ENCODE data around the gene RCAN3. TPM values are rescaled to one million over a fixed set of nuclear protein-coding genes. Genes with fewer than 3 reads are reported as not detected.
"Not testable (repeated sequence)": the region's sequence is repeated elsewhere in the genome, so short reads cannot be mapped to it uniquely, and the experiment has no call there.

The RCAN3 gene
- total RNA-seq, 1 donor = 122 TPM

GRCh38 chr1:24475700-24476099, 26.9 kb upstream of the RCAN3 start:
- Histone ChIP-seq H3K4me3 (ENCODE audit: low read length) (no peak overlapping the region), H3K9me3 (ENCODE audit: low read depth, low read length) (no peaks in the 10 kb centered on the region), H3K27me3 (ENCODE audit: insufficient read depth, low read length) (no peaks in the 10 kb centered on the region), H3K4me1 (ENCODE audit: insufficient read depth, low read length) (peaks cover 6% of the 10 kb centered on the region)

DNA sequence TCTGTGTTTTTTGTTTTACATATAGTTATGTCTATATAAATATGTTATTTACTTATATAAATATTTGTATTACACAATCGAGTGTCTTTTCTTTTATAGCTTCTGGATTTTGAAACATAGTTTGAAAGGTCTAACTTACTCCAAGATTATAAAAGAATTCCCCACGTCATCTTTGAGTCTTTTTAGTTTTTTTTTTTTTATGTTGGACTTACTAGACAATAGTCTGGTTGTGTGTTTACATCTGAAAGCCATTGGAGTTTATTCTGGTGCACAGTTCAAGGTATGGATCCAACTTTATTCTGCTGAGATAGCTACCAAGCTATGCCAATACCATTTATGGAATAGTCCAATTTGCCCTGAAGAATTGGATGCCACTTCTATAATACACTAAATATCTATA, 26.1 kb upstream of the RCAN3 start:
- H3K9me3 ChIP-seq (ENCODE audit: low read depth, low read length) = no peaks in the 10 kb centered on the region

DNA sequence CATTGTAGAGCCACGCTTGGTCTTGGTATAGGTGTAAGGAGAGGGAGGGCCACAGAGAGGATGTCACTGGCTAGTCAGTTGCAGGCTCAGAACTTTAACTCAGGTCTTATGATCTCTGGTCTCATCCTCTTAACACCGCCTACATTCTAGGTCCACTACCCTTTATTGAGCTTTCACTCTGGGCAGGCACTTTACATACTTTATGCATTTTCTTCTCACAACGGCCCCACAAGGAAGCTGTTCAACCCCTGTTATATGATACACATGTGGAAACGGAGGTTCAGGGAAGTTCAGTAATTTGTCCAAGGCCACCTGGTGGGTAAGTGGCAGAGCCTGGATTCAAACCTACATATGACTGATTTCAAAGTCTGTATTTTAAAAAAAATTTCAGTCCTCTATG, 25.3 kb upstream of the RCAN3 start:
- no peak overlapping the region for H3K4me3 ChIP-seq (ENCODE audit: low read length)
- no peaks in the 10 kb centered on the region for H3K27me3 ChIP-seq (ENCODE audit: insufficient read depth, low read length)
- peaks cover 21% of the 10 kb centered on the region for H3K4me1 ChIP-seq (ENCODE audit: insufficient read depth, low read length)
- no peaks in the 10 kb centered on the region for H3K9me3 ChIP-seq (ENCODE audit: low read depth, low read length)

More for the DNA sequence above, 26.1 kb upstream of the RCAN3 start:
- peaks cover 14% of the 10 kb centered on the region for H3K4me1 ChIP-seq (ENCODE audit: insufficient read depth, low read length)
- H3K4me3 ChIP-seq (ENCODE audit: low read length) = no peak overlapping the region
- H3K27me3 ChIP-seq (ENCODE audit: insufficient read depth, low read length) = no peaks in the 10 kb centered on the region

DNA sequence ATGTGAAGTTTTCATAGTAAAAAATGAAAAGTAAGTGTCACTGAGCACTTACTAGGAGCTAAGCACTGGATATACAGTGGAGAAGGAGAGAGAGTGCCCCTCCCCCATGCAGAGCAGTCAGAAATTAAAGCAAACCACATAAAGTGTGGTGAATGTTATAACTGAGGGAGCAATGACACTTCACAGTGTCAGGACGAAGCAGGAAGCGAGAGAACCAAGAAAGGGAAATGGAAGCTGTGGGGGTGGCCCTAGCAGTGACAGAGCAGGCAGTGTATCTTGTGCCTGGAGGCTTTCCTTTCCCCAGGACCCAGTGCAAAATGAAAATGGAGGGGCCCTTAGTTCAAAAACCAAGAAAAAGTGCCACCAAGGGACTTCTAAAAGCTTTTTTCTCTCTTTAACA, 21.5 kb upstream of the RCAN3 start:
- H3K4me1 ChIP-seq (ENCODE audit: insufficient read depth, low read length) = peaks cover 58% of the 10 kb centered on the region
- no peak overlapping the region for H3K4me3 ChIP-seq (ENCODE audit: low read length)
- no peaks in the 10 kb centered on the region for H3K27me3 ChIP-seq (ENCODE audit: insufficient read depth, low read length)
- no peaks in the 10 kb centered on the region for H3K9me3 ChIP-seq (ENCODE audit: low read depth, low read length)

DNA sequence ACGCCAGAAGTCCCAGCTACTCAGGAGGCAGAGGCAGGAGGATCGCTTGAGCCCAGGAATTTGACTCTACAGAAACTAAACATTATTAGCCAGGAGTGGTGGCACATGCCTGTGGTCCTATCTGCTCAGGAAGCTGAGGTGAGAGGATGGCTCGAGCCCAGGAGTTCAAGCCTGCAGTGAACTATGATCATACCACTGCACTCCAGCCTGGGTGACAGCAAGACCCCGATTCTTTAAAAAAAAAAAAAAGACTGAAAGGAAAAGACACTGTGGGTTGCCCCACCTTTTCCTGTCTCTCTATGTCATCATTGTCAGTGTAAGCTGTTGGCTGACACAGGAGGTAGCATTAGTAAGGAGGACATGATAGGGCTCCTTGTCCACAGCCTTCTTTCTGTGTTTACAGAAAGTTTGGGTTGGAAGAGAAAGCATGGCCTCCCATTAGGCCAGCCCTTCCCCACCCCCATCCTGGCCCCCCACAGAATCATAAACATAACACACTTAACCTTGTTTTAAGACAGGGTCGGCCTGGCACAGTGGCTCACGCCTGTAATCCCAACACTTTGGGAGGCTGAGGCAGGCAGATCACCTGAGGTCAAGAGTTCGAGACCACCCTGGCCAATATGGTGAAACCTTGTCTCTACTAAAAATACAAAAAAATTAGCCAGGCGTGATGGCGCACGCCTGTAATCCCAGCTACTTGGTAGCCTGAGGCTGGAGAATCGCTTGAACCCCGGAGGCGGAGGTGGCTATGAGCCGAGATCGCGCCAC, 20.6 kb upstream of the RCAN3 start:
- Histone ChIP-seq H3K9me3 (ENCODE audit: low read depth, low read length) (no peaks in the 10 kb centered on the region), H3K4me3 (ENCODE audit: low read length) (no peak overlapping the region), H3K4me1 (ENCODE audit: insufficient read depth, low read length) (peaks cover 65% of the 10 kb centered on the region), H3K27me3 (ENCODE audit: insufficient read depth, low read length) (no peaks in the 10 kb centered on the region)

GRCh38 chr1:24483441-24483840, 19.2 kb upstream of the RCAN3 start:
- H3K9me3 ChIP-seq (ENCODE audit: low read depth, low read length) = no peaks in the 10 kb centered on the region
- H3K4me3 ChIP-seq (ENCODE audit: low read length) = no peak overlapping the region
- peaks cover 68% of the 10 kb centered on the region for H3K4me1 ChIP-seq (ENCODE audit: insufficient read depth, low read length)
- no peaks in the 10 kb centered on the region for H3K27me3 ChIP-seq (ENCODE audit: insufficient read depth, low read length)

DNA sequence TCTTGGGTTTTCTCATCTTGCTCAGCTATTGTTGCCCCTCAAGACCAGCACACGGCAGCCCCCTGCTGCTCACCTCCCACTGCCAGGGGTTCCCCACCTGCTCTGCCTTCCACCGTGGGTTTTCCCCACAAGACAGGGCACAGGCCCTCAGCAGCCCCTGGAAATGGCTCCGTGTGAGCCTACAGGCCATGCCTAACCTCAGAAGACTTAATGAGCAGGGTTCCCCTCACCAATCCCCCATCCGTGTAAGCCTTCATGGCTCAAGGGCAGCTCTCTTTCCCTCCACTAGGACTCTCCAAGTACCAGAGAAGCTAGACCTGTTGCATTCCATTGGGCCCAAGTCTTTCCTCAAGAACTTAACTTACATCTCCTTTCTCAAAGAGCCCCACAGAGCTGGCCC, 18.4 kb upstream of the RCAN3 start:
- no peak overlapping the region for H3K4me3 ChIP-seq (ENCODE audit: low read length)
- no peaks in the 10 kb centered on the region for H3K27me3 ChIP-seq (ENCODE audit: insufficient read depth, low read length)
- H3K9me3 ChIP-seq (ENCODE audit: low read depth, low read length) = no peaks in the 10 kb centered on the region
- H3K4me1 ChIP-seq (ENCODE audit: insufficient read depth, low read length) = peaks cover 68% of the 10 kb centered on the region

GRCh38 chr1:24486331-24487065, 16.1 kb upstream of the RCAN3 start:
- no peak overlapping the region for H3K4me3 ChIP-seq (ENCODE audit: low read length)
- peaks cover 55% of the 10 kb centered on the region for H3K4me1 ChIP-seq (ENCODE audit: insufficient read depth, low read length)
- H3K27me3 ChIP-seq (ENCODE audit: insufficient read depth, low read length) = no peaks in the 10 kb centered on the region
- no peaks in the 10 kb centered on the region for H3K9me3 ChIP-seq (ENCODE audit: low read depth, low read length)

GRCh38 chr1:24487455-24487854, 15.2 kb upstream of the RCAN3 start:
- Histone ChIP-seq H3K27me3 (ENCODE audit: insufficient read depth, low read length) (no peaks in the 10 kb centered on the region), H3K4me3 (ENCODE audit: low read length) (no peak overlapping the region), H3K4me1 (ENCODE audit: insufficient read depth, low read length) (peaks cover 45% of the 10 kb centered on the region), H3K9me3 (ENCODE audit: low read depth, low read length) (no peaks in the 10 kb centered on the region)

GRCh38 chr1:24488159-24488558, 14.5 kb upstream of the RCAN3 start:
- peaks cover 38% of the 10 kb centered on the region for H3K4me1 ChIP-seq (ENCODE audit: insufficient read depth, low read length)
- H3K4me3 ChIP-seq (ENCODE audit: low read length); H3K27me3 ChIP-seq (ENCODE audit: insufficient read depth, low read length); H3K9me3 ChIP-seq (ENCODE audit: low read depth, low read length): not testable (repeated sequence)

DNA sequence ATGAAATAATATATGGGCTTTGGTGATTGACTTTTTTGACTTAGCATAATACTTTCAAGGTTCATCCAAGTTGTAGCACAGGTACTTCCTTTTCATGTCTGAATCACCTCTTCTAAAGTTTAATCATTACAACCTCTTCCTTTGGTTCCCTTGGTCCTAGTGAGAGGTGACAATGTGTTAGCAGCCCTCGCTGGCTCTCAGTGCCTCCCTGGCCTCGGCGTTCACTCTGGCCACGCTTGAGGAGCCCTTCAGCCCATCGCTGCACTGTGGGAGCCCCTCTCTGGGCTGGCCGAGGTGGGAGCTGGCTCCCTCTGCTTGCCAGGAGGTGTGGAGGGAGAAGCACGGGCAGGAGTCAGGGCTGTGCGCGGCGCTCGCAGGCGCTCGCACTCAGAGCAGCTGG, 13.0 kb upstream of the RCAN3 start:
- Histone ChIP-seq H3K4me1 (ENCODE audit: insufficient read depth, low read length) (peaks cover 23% of the 10 kb centered on the region), H3K4me3 (ENCODE audit: low read length) (no peak overlapping the region), H3K27me3 (ENCODE audit: insufficient read depth, low read length) (no peaks in the 10 kb centered on the region), H3K9me3 (ENCODE audit: low read depth, low read length) (no peaks in the 10 kb centered on the region)

DNA sequence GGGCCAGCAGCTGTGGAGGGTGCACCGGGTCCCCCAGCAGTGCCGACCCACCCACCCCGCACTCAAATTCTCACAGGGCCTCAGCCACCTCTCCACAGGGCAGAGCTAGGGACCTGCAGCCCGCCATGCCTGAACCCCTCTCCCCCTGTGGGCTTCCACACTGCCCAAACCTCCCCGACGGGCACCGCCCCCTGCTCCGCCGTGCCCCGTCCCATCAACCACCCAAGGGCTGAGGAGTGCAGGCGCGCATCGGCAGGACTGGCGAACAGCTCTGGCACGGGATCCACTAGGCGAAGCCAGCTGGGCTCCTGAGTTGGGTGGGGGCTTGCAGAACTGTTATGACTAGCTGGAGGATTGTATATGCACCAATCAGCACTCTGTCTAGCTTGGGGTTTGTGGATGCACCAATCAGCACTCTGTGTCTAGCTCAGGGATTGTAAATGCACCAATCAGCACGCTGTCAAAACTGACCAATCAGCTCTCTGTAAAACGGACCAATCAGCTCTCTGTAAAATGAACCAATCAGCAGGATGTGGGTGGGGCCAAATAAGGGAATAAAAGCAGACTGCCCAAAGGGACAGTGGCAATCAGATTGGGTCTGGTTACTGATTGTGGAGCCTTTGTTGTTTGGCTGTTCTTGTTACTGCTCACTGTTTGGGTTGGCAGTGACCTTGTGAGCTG, 12.4 kb upstream of the RCAN3 start:
- no peaks in the 10 kb centered on the region for H3K27me3 ChIP-seq (ENCODE audit: insufficient read depth, low read length)
- H3K4me3 ChIP-seq (ENCODE audit: low read length) = no peak overlapping the region
- H3K4me1 ChIP-seq (ENCODE audit: insufficient read depth, low read length) = peaks cover 17% of the 10 kb centered on the region
- no peaks in the 10 kb centered on the region for H3K9me3 ChIP-seq (ENCODE audit: low read depth, low read length)

GRCh38 chr1:24491577-24492360, 10.9 kb upstream of the RCAN3 start:
- Histone ChIP-seq H3K9me3 (ENCODE audit: low read depth, low read length) (no peaks in the 10 kb centered on the region), H3K4me3 (ENCODE audit: low read length) (no peak overlapping the region), H3K4me1 (ENCODE audit: insufficient read depth, low read length) (peaks cover 6% of the 10 kb centered on the region), H3K27me3 (ENCODE audit: insufficient read depth, low read length) (peaks cover 5% of the 10 kb centered on the region)

- not testable (repeated sequence) for H3K9me3 ChIP-seq (ENCODE audit: low read depth, low read length); H3K4me3 ChIP-seq (ENCODE audit: low read length); H3K27me3 ChIP-seq (ENCODE audit: insufficient read depth, low read length); H3K4me1 ChIP-seq (ENCODE audit: insufficient read depth, low read length)
These were observed 9.7 kb upstream of the RCAN3 start for GRCh38 chr1:24492935-24493334.

DNA sequence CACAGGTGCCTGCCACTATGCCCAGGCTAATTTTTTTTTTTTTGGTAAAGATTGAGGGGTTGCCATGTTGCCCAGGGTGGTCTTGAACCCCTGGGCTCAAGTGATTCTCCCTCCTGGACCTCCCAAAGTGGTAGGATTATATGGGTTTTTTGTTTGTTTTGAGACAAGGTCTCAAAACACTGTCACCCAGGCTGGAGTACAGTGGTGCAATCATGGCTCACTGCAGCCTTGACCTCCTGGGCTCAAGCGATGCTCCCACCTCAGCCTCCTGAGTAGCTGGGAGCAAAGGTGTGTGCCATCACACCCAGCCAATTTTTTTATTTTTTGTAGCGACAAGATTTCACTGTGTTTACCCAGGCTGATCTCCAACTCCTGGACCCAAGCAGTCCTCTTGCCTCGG, 8.9 kb upstream of the RCAN3 start:
- Histone ChIP-seq H3K4me1 (ENCODE audit: insufficient read depth, low read length) (no peaks in the 10 kb centered on the region), H3K27me3 (ENCODE audit: insufficient read depth, low read length) (peaks cover 7% of the 10 kb centered on the region), H3K9me3 (ENCODE audit: low read depth, low read length) (no peaks in the 10 kb centered on the region), H3K4me3 (ENCODE audit: low read length) (no peak overlapping the region)

All from mononuclear cell (primary cell).